ENCODE results near the gene FAM234A.

FAM234A gene

GRCh38 chr16:283033-283805 is 48.6 kb downstream of the FAM234A start, which contains the start of gene PDIA2:
TSS of gene PDIA2 (plus strand) at chr16:283164. CDS start at chr16:283170, 6 bp downstream.
- Histone ChIP-seq H3K27me3 (ENCODE audit: control insufficient read depth, insufficient read depth, low read length) (peaks cover 25% of the 10 kb centered on the region), H3K4me1 (ENCODE audit: control insufficient read depth, insufficient read depth, low read length) (no peaks in the 10 kb centered on the region), H3K9ac (ENCODE audit: low read depth, low read length) (no peak within 1 kb of the TSS), H3K9me3 (ENCODE audit: control insufficient read depth, insufficient read depth, low read length) (no peaks in the 10 kb centered on the region), H3K27ac (ENCODE audit: low read depth, low read length) (no peak within 1 kb of the TSS), H3K4me3 (ENCODE audit: low read depth, low read length) (no peak within 1 kb of the TSS), H3K36me3 (ENCODE audit: control insufficient read depth, insufficient read depth, low read length) (peaks cover 13% of the 10 kb centered on the region)

GRCh38 chr16:284204-285120 is 49.8 kb downstream of the FAM234A start:
- peaks cover 20% of the 10 kb centered on the region for H3K27me3 ChIP-seq (ENCODE audit: control insufficient read depth, insufficient read depth, low read length)
- H3K27ac ChIP-seq (ENCODE audit: low read depth, low read length), result no peak overlapping the region
- H3K4me1 ChIP-seq (ENCODE audit: control insufficient read depth, insufficient read depth, low read length), result no peaks in the 10 kb centered on the region
- peaks cover 25% of the 10 kb centered on the region for H3K36me3 ChIP-seq (ENCODE audit: control insufficient read depth, insufficient read depth, low read length)
- H3K9me3 ChIP-seq (ENCODE audit: control insufficient read depth, insufficient read depth, low read length), result no peaks in the 10 kb centered on the region
- H3K9ac ChIP-seq (ENCODE audit: low read depth, low read length), result no peak overlapping the region
- no peak overlapping the region for H3K4me3 ChIP-seq (ENCODE audit: low read depth, low read length)

GRCh38 chr16:285146-286055 is 50.8 kb downstream of the FAM234A start:
- Histone ChIP-seq H3K36me3 (ENCODE audit: control insufficient read depth, insufficient read depth, low read length) (peaks cover 29% of the 10 kb centered on the region), H3K27me3 (ENCODE audit: control insufficient read depth, insufficient read depth, low read length) (peaks cover 14% of the 10 kb centered on the region), H3K4me1 (ENCODE audit: control insufficient read depth, insufficient read depth, low read length) (no peaks in the 10 kb centered on the region), H3K4me3 (ENCODE audit: low read depth, low read length) (no peak overlapping the region), H3K9ac (ENCODE audit: low read depth, low read length) (no peak overlapping the region), H3K27ac (ENCODE audit: low read depth, low read length) (no peak overlapping the region), H3K9me3 (ENCODE audit: control insufficient read depth, insufficient read depth, low read length) (no peaks in the 10 kb centered on the region)

GRCh38 chr16:286491-287297 is 52.1 kb downstream of the FAM234A start:
- no peaks in the 10 kb centered on the region for H3K9me3 ChIP-seq (ENCODE audit: control insufficient read depth, insufficient read depth, low read length)
- no peaks in the 10 kb centered on the region for H3K4me1 ChIP-seq (ENCODE audit: control insufficient read depth, insufficient read depth, low read length)
- H3K4me3 ChIP-seq (ENCODE audit: low read depth, low read length), result no peak overlapping the region
- peaks cover 41% of the 10 kb centered on the region for H3K36me3 ChIP-seq (ENCODE audit: control insufficient read depth, insufficient read depth, low read length)
- no peak overlapping the region for H3K27ac ChIP-seq (ENCODE audit: low read depth, low read length)
- peaks cover 3% of the 10 kb centered on the region; the same call in 1 of the 2 replicates for H3K27me3 ChIP-seq (ENCODE audit: control insufficient read depth, insufficient read depth, low read length)
- H3K9ac ChIP-seq (ENCODE audit: low read depth, low read length), result no peak overlapping the region

GRCh38 chr16:287298-287811 is 52.7 kb downstream of the FAM234A start:
- H3K9ac ChIP-seq (ENCODE audit: low read depth, low read length), result no peak overlapping the region
- H3K4me1 ChIP-seq (ENCODE audit: control insufficient read depth, insufficient read depth, low read length), result no peaks in the 10 kb centered on the region
- no peaks in the 10 kb centered on the region for H3K9me3 ChIP-seq (ENCODE audit: control insufficient read depth, insufficient read depth, low read length)
- H3K27me3 ChIP-seq (ENCODE audit: control insufficient read depth, insufficient read depth, low read length), result no peaks in the 10 kb centered on the region
- no peak overlapping the region for H3K27ac ChIP-seq (ENCODE audit: low read depth, low read length)
- no peak overlapping the region for H3K4me3 ChIP-seq (ENCODE audit: low read depth, low read length)
- peaks cover 44% of the 10 kb centered on the region for H3K36me3 ChIP-seq (ENCODE audit: control insufficient read depth, insufficient read depth, low read length)

GRCh38 chr16:287981-288920 is 53.6 kb downstream of the FAM234A start:
- H3K36me3 ChIP-seq (ENCODE audit: control insufficient read depth, insufficient read depth, low read length), result peaks cover 53% of the 10 kb centered on the region
- H3K4me1 ChIP-seq (ENCODE audit: control insufficient read depth, insufficient read depth, low read length), result no peaks in the 10 kb centered on the region

GRCh38 chr16:289395-289997 is 54.9 kb downstream of the FAM234A start:
- no peak overlapping the region for H3K4me3 ChIP-seq (ENCODE audit: low read depth, low read length)
- peaks cover 59% of the 10 kb centered on the region for H3K36me3 ChIP-seq (ENCODE audit: control insufficient read depth, insufficient read depth, low read length)
- H3K27me3 ChIP-seq (ENCODE audit: control insufficient read depth, insufficient read depth, low read length), result no peaks in the 10 kb centered on the region
- no peak overlapping the region for H3K27ac ChIP-seq (ENCODE audit: low read depth, low read length)
- H3K4me1 ChIP-seq (ENCODE audit: control insufficient read depth, insufficient read depth, low read length), result no peaks in the 10 kb centered on the region
- no peak overlapping the region for H3K9ac ChIP-seq (ENCODE audit: low read depth, low read length)
- H3K9me3 ChIP-seq (ENCODE audit: control insufficient read depth, insufficient read depth, low read length), result no peaks in the 10 kb centered on the region

More at GRCh38 chr16:287981-288920, 53.6 kb downstream of the FAM234A start:
- H3K4me3 ChIP-seq (ENCODE audit: low read depth, low read length), result no peak overlapping the region
- no peak overlapping the region for H3K9ac ChIP-seq (ENCODE audit: low read depth, low read length)
- no peaks in the 10 kb centered on the region for H3K9me3 ChIP-seq (ENCODE audit: control insufficient read depth, insufficient read depth, low read length)
- H3K27me3 ChIP-seq (ENCODE audit: control insufficient read depth, insufficient read depth, low read length), result no peaks in the 10 kb centered on the region
- H3K27ac ChIP-seq (ENCODE audit: low read depth, low read length), result no peak overlapping the region

- Histone ChIP-seq H3K27me3 (ENCODE audit: control insufficient read depth, insufficient read depth, low read length) (no peaks in the 10 kb centered on the region), H3K9ac (ENCODE audit: low read depth, low read length) (no peak overlapping the region), H3K27ac (ENCODE audit: low read depth, low read length) (no peak overlapping the region), H3K36me3 (ENCODE audit: control insufficient read depth, insufficient read depth, low read length) (peaks cover 59% of the 10 kb centered on the region), H3K9me3 (ENCODE audit: control insufficient read depth, insufficient read depth, low read length) (no peaks in the 10 kb centered on the region), H3K4me3 (ENCODE audit: low read depth, low read length) (no peak overlapping the region), H3K4me1 (ENCODE audit: control insufficient read depth, insufficient read depth, low read length) (no peaks in the 10 kb centered on the region)
Observed at GRCh38 chr16:290015-290680, 55.5 kb downstream of the FAM234A start.
